Spleen (tissue), 13 donors: ENCODE results near the gene SRP14. TPM values are rescaled to one million over a fixed set of nuclear protein-coding genes. Genes with fewer than 3 reads are reported as not detected.

Experiments used
- DNase-seq: peaks from one replicate; pipeline ENCODE4 v3.0.0-alpha.2; 2020
- H3K27ac ChIP-seq, 8 donors: fragments of 200-600 bp; sonication (generic) in 7 of 8; 1 replicate in 4 of 8; 2 replicates in 4 of 8; pipeline versions ENCODE4 v1.5.0 to v1.8.0; 2016 to 2021; ENCODE audit warnings: inconsistent platforms in 4 of 8, mild to moderate bottlenecking in 4 of 8, moderate library complexity in 1 of 8
- H3K27me3 ChIP-seq, 7 donors: fragments of 200-600 bp; sonication (generic) in 6 of 7; replicated peaks in 1 of 7; 1 replicate in 4 of 7; 2 replicates in 3 of 7; pipeline versions ENCODE4 v1.5.0 to v1.8.0; 2016 to 2021; ENCODE audit warnings: inconsistent platforms in 3 of 7, mild to moderate bottlenecking in 1 of 7
- H3K36me3 ChIP-seq, 6 donors: fragments of 200-600 bp; sonication (generic) in 5 of 6; 1 replicate in 4 of 6; 2 replicates in 2 of 6; pipeline versions ENCODE4 v1.5.0 to v1.8.0; 2016 to 2021; ENCODE audit warnings: inconsistent platforms in 2 of 6
- H3K4me1 ChIP-seq, 6 donors: fragments of 200-600 bp; sonication (generic) in 5 of 6; 1 replicate in 3 of 6; 2 replicates in 3 of 6; pipeline versions ENCODE4 v1.5.0 to v1.8.0; 2016 to 2021; ENCODE audit warnings: inconsistent platforms in 3 of 6
- H3K4me3 ChIP-seq, 8 donors: fragments of 200-600 bp; sonication (generic) in 7 of 8; 1 replicate in 4 of 8; 2 replicates in 4 of 8; pipeline versions ENCODE4 v1.5.0 to v1.8.0; 2016 to 2021; ENCODE audit warnings: inconsistent platforms in 4 of 8, mild to moderate bottlenecking in 4 of 8, moderate library complexity in 2 of 8
- H3K9me3 ChIP-seq, 8 donors: fragments of 200-600 bp; sonication (generic) in 7 of 8; 1 replicate in 4 of 8; 2 replicates in 4 of 8; pipeline versions ENCODE4 v1.5.0 to v1.8.0; 2016 to 2021; ENCODE audit warnings: inconsistent platforms in 4 of 8
- CTCF ChIP-seq, 11 experiments: fragments of 200-600 bp in 7 of 11; fragments of 450-650 bp in 4 of 11; sonication (generic) in 4 of 11; IDR thresholded peaks in 8 of 11; conservative IDR thresholded peaks in 3 of 11; 1 replicate in 7 of 11; 2 replicates in 4 of 11; pipeline versions ENCODE4 v1.4.0 to v1.8.0; 2016 to 2021; ENCODE audit warnings: antibody characterized with exemption in 11 of 11, inconsistent platforms in 4 of 11, mild to moderate bottlenecking in 1 of 11
- POLR2A ChIP-seq, 3 donors: fragments of 450-650 bp; IDR thresholded peaks; one replicate each; pipeline ENCODE4 v1.5.1; 2017; ENCODE audit warnings: antibody characterized with exemption in 3 of 3, mild to moderate bottlenecking in 1 of 3
- POLR2AphosphoS5 ChIP-seq, 3 donors: sonication (generic); formaldehyde crosslinking; IDR thresholded peaks; one replicate each; pipeline ENCODE4 v1.5.1; 2017; ENCODE audit warnings: antibody characterized with exemption in 3 of 3
- WGBS, 5 donors: extraction: QIAGEN DNeasy Blood & Tissue Kit in 3 of 5; methylation state at CpG; one replicate each; pipeline versions ENCODE4 v1.1.5 to v1.1.7; 2013 to 2018; 5-methylcytosine and 5-hydroxymethylcytosine counted together
- intact Hi-C: fragments of 100-400 bp; cut with DNase I; formaldehyde crosslinking; loops from one replicate; pipeline ENCODE4 v1.15.0; 2023; ENCODE audit warnings: low total_unique reads
- long read RNA-seq, 2 donors: transcript quantifications; one replicate each; lab custom pipeline, GENCODE V29; 2026
- polyA plus RNA-seq, 3 donors: library from polyadenylated mRNA; stranded (reverse); fragments of 200-250 nt; gene quantifications; one replicate each; pipeline ENCODE4 v1.2.1, GENCODE V29; 2013
- total RNA-seq, 7 donors: library from RNA; depleted of rRNA in 3 of 7; stranded (reverse); fragments of >200 nt in 3 of 7; fragmentation: NEBNext Ultra II Directional in 4 of 7; extraction: Animal tissue kit (Norgen Biotek cat#: 25700) in 4 of 7; gene quantifications; one replicate each; pipeline versions ENCODE4 v1.1.0 to v1.2.1, GENCODE V29; 2016 to 2021
- donor health status: healthy with polysubstance abuse.
- donor health status: DM: no; HTN: no; CAD: no; lungs with moderate emphysema.
- donor health status: DM: no; HTN: no; CAD: no.
- donor health status: Bipolar disorder and iron deficiency.
- donor health status: healthy.
- donor health status: DM: no; HTN: no; CAD: no.
- donor health status: DM: yes; HTN: yes; CAD: no.

The SRP14 gene
- total RNA-seq (100 to 1,000 TPM; 109 to 256 (median 145) TPM), polyA plus RNA-seq (100 to 1,000 TPM; 295 to 356 (median 353) TPM)
- long read RNA-seq, donor 1, transcript SRP14-201 (5 exons, 1,077 nt): major isoform, 314 of 361 reads
- long read RNA-seq, donor 1, transcript SRP14-204 (4 exons, 780 nt): minor isoform, 17 of 361 reads
- long read RNA-seq, donor 1, partial matches to known transcripts: 8 of 361 reads
- long read RNA-seq, donor 1, other reads (novel, unspliced or antisense): 21 of 361 reads
- long read RNA-seq, donor 2, transcript SRP14-201 (5 exons, 1,077 nt): major isoform, 296 of 333 reads
- long read RNA-seq, donor 2, transcript SRP14-204 (4 exons, 780 nt): minor isoform, 9 of 333 reads
- long read RNA-seq, donor 2, partial matches to known transcripts: 7 of 333 reads
- long read RNA-seq, donor 2, other reads (novel, unspliced or antisense): 19 of 333 reads

- Histone ChIP-seq H3K27me3 (no peaks in the 10 kb centered on the region), H3K9me3 (no peaks in the 10 kb centered on the region), H3K27ac (peak within 1 kb of the TSS; percentile 90 to 98 (median 94)), H3K4me3 (peak within 1 kb of the TSS; percentile 68 to 96 (median 76)), H3K4me1 (peaks cover 16 to 64% (median 37%) of the 10 kb centered on the region in 6 donors), H3K36me3 (peaks cover 2 to 40% (median 33%) of the 10 kb centered on the region in 6 donors)
- intact Hi-C loops: no loop called here
- WGBS, 5 donors: 0 to 1% (median 1%) methylated on average over 38 to 59 of the region's 59 CpGs
- TF ChIP-seq POLR2AphosphoS5 (IDR thresholded peaks at IDR 0.05) (peak; percentile 95 to 96 (median 96)), POLR2A (IDR thresholded peaks at IDR 0.05) (peak in 2 of 3 donors; percentile 12 to 47), CTCF (IDR thresholded peaks at IDR 0.05 in 8 of 11, conservative IDR thresholded peaks at IDR 0.05 in 3 of 11) (peak in 8 of 11 experiments; percentile 9 to 49 (median 36))
- DNase-seq: peak; percentile 98
These were observed at the start of gene SRP14 for GRCh38 chr15:40038638-40039543. Gene SRP14, minus strand, starts transcription at chr15:40039181. Its CDS starts 65 bp downstream, at chr15:40039116.

GRCh38 chr15:40087991-40088928, 49.3 kb upstream of the SRP14 start:
- Histone ChIP-seq H3K4me3 (no peak overlapping the region), H3K4me1 (peaks cover 13 to 65% (median 35%) of the 10 kb centered on the region in 6 donors), H3K9me3 (no peaks in the 10 kb centered on the region), H3K27me3 (no peaks in the 10 kb centered on the region), H3K27ac (peak overlapping the region in 1 of 8 donors; percentile 29), H3K36me3 (peaks cover 0 to 28% (median 10%) of the 10 kb centered on the region in 6 donors)
- no peak for TF ChIP-seq POLR2A (IDR thresholded peaks at IDR 0.05)
- TF ChIP-seq POLR2AphosphoS5 (IDR thresholded peaks at IDR 0.05): peak; percentile 12 to 54 (median 28)
- no peak for TF ChIP-seq CTCF (IDR thresholded peaks at IDR 0.05 in 8 of 11, conservative IDR thresholded peaks at IDR 0.05 in 3 of 11)
- intact Hi-C loops: no loop called here
- 76 to 89% (median 88%) methylated on average over 8 to 9 of the region's 9 CpGs for WGBS, 5 donors
- DNase-seq: peak; percentile 68

DNA sequence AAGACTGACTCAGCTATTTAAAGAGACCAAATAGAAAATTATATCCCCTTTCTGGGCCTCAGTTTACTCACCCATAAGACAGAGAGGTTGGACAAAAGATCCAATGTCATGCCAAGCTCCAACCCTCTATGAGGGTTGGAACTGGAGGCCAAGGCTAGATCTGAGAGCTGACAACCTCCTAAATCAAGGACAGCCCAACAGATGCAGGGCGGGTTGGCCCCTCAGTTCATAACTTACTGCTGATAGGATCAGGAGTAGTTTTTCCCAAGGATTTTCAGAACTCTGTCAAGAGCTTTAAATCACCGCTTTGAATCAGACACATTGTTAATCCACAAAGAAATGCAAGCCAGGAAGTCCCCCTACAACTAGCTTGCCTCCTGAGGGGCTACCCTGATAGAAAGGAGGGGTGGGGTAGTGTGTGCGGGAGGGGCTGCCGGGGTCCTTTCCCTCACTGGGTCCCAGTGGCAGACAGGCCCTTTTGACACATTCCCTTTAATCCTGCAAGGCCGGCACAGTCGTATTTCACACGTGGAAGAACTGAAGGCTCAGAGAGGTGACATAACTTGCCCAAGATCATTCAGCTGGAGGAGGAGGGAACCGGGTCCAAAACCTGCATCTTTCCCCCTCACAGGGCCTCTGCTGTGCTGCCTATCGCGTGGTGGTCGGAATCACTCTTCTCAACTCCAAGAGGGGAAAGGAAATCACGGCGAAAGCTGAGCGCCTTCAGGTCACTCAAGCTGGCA, 48.3 kb upstream of the SRP14 start:
- Histone ChIP-seq H3K27me3 (no peaks in the 10 kb centered on the region), H3K27ac (no peak overlapping the region), H3K9me3 (no peaks in the 10 kb centered on the region), H3K4me1 (peaks cover 8 to 65% (median 35%) of the 10 kb centered on the region in 6 donors), H3K36me3 (peaks cover 0 to 28% (median 10%) of the 10 kb centered on the region in 6 donors), H3K4me3 (no peak overlapping the region)
- DNase-seq: peak; percentile 37
- TF ChIP-seq POLR2AphosphoS5 (IDR thresholded peaks at IDR 0.05) (no peak), POLR2A (IDR thresholded peaks at IDR 0.05) (no peak), CTCF (IDR thresholded peaks at IDR 0.05 in 8 of 11, conservative IDR thresholded peaks at IDR 0.05 in 3 of 11) (no peak)
- intact Hi-C loops: no loop called here
- 68 to 77% (median 75%) methylated on average over 13 to 14 of the region's 14 CpGs for WGBS, 5 donors
